ENCODE measurements around the gene SKI. TPM values are rescaled to one million over a fixed set of nuclear protein-coding genes. Genes with fewer than 3 reads are reported as not detected.

The SKI gene
- total RNA-seq, 2 donors from 2014 or later, result 31.0 to 36.1 TPM

DNA sequence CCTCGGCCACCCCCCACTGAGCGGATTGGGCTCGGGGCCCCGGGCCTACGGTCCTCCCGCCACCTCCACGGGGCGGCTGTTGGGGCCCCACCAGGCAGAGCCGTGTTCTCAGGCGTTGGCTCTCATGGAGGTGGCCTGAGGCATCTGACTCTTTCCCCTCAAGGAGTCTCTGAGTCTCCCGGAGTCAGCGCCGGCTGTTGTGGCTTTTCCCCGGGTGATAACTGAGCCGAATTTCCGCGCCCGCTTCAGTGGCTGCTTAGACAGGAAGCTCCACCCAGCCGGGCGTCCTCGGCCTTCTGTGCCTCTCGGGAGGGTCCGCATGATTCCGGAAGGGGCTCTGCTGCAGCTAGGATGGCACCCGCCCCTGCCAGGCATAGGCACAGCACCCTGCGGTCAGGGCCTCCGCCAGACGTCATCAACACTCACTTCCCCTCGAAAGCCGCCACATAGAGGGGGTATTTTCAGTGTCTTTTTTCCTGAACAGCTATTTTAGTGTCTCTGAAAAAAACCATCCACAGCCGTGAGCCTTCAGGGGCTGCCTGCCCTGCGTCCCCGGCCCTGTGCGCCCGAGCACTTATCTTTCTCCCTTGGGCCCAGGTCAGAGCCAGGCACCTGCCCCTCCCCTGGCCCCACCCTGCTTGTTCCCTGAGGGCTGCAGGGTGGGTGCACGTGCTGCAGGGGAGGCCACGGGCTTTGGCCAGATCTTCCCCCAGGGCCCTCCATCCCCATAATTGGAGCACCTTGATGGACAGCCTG is 72.9 kb downstream of the SKI start:
- Histone ChIP-seq H3K4me1 (peaks cover 14% of the 10 kb centered on the region), H3K27me3 (no peaks in the 10 kb centered on the region), H3K9me3 (no peaks in the 10 kb centered on the region), H3K4me3 (peak overlapping the region; percentile 25), H3K9ac (ENCODE audit: low read depth in 2 of 2, low read length in 2 of 2) (peak overlapping the region; percentile 46 to 74), H3K36me3 (no peaks in the 10 kb centered on the region), H3K27ac (peak overlapping the region; percentile 72)
- DNase-seq, result peak; percentile 71
- intact Hi-C loops (cut with DNase I), result loop anchor here (5.0 kb wide), 1 partner anchor 59 kb away; no protein-coding TSS in a partner anchor
- no peak for TF ChIP-seq CTCF (IDR thresholded peaks at IDR 0.05)

DNA sequence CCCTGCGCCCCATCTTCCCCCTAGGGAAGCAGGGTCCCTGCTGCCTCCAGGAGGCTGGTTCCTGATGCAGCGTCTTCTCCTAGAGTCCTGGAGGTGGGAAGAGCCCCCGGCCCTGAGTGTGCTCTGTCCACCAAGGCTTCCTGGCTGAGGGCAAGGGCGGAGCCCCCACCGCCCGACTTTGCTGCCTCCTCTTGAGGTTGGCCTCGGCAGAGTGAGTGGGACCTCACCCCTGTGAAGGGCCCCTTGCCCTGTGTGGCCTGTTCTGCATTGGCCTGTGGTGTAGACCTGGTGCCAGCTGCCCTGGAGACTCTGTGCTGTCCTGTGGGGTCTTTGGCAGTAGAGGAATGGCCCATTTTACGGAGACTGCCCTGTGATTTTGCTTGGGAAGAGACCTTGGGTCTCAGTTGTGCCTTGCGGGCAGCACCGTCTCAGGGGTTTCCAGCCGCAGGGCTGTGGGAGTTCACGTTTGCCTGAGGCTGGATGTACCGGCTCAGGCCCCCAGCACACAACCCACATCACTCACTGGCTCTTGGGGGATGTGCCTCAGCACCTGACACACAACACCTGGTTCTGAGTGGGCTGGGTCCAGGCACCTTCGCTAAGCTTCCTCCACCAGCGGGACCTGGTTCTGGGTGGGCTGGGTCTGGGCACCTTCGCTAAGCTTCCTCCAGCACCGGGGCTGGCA is 73.6 kb downstream of the SKI start:
- H3K4me1 ChIP-seq, result peaks cover 14% of the 10 kb centered on the region
- peak overlapping the region in 1 of 2 donors; percentile 74 for H3K9ac ChIP-seq (ENCODE audit: low read depth in 2 of 2, low read length in 2 of 2)
- peak overlapping the region; percentile 72 for H3K27ac ChIP-seq
- TF ChIP-seq CTCF (IDR thresholded peaks at IDR 0.05), result no peak
- H3K36me3 ChIP-seq, result no peaks in the 10 kb centered on the region
- no peaks in the 10 kb centered on the region for H3K27me3 ChIP-seq
- no peaks in the 10 kb centered on the region for H3K9me3 ChIP-seq
- DNase-seq, result no peak
- no peak overlapping the region for H3K4me3 ChIP-seq
- intact Hi-C loops (cut with DNase I), result loop anchor here (5.0 kb wide), 1 partner anchor 59 kb away; no protein-coding TSS in a partner anchor

DNA sequence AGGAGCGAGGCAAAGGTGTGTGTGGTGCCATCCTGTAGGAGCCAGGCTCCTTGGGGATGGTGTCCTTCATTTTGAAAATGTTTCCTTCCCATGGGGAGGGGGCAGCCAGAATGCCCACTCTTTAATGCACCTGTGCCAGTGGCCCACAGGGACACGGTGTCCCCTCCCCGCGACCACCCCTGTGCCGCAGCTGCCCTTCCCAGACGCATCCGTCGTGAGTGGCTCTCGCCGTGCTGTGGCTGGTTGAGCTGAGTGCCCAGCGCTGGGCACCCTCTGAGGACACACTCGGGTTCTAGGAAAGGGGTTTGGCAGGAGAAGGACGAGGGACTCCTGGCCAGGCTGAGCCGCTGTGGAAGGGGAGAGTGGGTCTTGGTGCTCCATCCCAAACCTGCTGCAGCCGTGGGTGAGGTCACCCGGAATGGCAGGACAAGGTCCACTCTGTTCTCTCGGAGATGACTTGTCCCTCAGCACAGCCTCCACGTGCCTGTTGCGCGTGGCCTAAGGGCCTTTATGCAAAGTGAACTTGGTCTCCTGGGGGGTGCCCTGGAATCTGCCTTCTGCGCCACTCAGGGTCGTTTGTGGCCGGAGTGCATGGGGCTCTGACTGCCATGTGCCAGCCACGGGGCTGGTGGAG is 74.3 kb downstream of the SKI start:
- no peak overlapping the region for H3K9ac ChIP-seq (ENCODE audit: low read depth in 2 of 2, low read length in 2 of 2)
- H3K36me3 ChIP-seq, result no peaks in the 10 kb centered on the region
- H3K9me3 ChIP-seq, result no peaks in the 10 kb centered on the region
- intact Hi-C loops (cut with DNase I), result loop anchor here (5.0 kb wide), 1 partner anchor 60 kb away; no protein-coding TSS in a partner anchor
- no peak for TF ChIP-seq CTCF (IDR thresholded peaks at IDR 0.05)
- H3K4me1 ChIP-seq, result peaks cover 14% of the 10 kb centered on the region
- no peak for DNase-seq
- H3K27ac ChIP-seq, result no peak overlapping the region
- H3K4me3 ChIP-seq, result no peak overlapping the region
- no peaks in the 10 kb centered on the region for H3K27me3 ChIP-seq

- H3K9ac ChIP-seq (ENCODE audit: low read depth in 2 of 2, low read length in 2 of 2), result no peak overlapping the region
- H3K4me1 ChIP-seq, result peaks cover 14% of the 10 kb centered on the region
- no peak for DNase-seq
- no peak overlapping the region for H3K27ac ChIP-seq
- no peak overlapping the region for H3K4me3 ChIP-seq
- no peak for TF ChIP-seq CTCF (IDR thresholded peaks at IDR 0.05)
- H3K36me3 ChIP-seq, result peaks cover 5% of the 10 kb centered on the region
- intact Hi-C loops (cut with DNase I), result loop anchor here (5.0 kb wide), 1 partner anchor 61 kb away; no protein-coding TSS in a partner anchor
- no peaks in the 10 kb centered on the region for H3K27me3 ChIP-seq
- H3K9me3 ChIP-seq, result no peaks in the 10 kb centered on the region
Measured at GRCh38 chr1:2303016-2303775, 75.1 kb downstream of the SKI start.

- Histone ChIP-seq H3K27me3 (no peaks in the 10 kb centered on the region), H3K36me3 (peaks cover 5% of the 10 kb centered on the region), H3K4me3 (no peak overlapping the region), H3K9ac (ENCODE audit: low read depth in 2 of 2, low read length in 2 of 2) (no peak overlapping the region), H3K4me1 (peaks cover 14% of the 10 kb centered on the region), H3K9me3 (no peaks in the 10 kb centered on the region), H3K27ac (no peak overlapping the region)
- no peak for DNase-seq
- no peak for TF ChIP-seq CTCF (IDR thresholded peaks at IDR 0.05)
- intact Hi-C loops (cut with DNase I), result loop anchor here (5.0 kb wide), 1 partner anchor 61 kb away; no protein-coding TSS in a partner anchor
Measured at GRCh38 chr1:2303781-2304180, 75.7 kb downstream of the SKI start.
